Activated CD4-positive, alpha-beta T cell treated with anti-CD3 and anti-CD28 coated beads, Interleukin-2, amount 50 U/mL, for 4 hours (primary cell): ENCODE data around the gene CNTN4.
"Not testable (repeated sequence)": the region's sequence is repeated elsewhere in the genome, so short reads cannot be mapped to it uniquely, and the experiment has no call there.

Experiments used
- DNase-seq, 2 experiments: peaks; one replicate each; pipeline ENCODE4 v3.0.0-alpha.2; 2020

Gene CNTN4

GRCh38 chr3:2098398-2099027 lies at the start of gene CNTN4:
Gene CNTN4 (plus strand): TSS chr3:2098866.
- no peak for DNase-seq

GRCh38 chr3:2061360-2061759 lies 37.3 kb upstream of the CNTN4 start:
- DNase-seq, result no peak

DNA sequence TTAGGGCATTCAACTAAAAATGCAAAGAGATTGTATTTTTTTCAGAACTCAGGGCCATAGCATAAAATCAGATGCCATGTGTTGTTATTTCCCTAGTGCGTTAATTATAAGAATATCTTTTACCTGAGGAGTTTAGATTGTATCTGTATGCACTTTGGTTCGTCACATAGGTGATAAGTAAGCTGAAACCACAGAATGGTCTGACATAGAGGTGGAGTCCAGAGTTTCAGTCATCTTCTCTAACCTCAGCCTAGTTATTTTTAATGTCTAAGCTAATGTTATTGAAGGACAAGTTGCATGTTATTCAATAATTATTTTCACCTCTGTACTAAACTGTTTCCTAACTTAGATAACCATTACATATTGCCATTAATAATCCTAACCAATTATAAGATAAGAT lies 27.1 kb upstream of the CNTN4 start:
- DNase-seq, result no peak

DNA sequence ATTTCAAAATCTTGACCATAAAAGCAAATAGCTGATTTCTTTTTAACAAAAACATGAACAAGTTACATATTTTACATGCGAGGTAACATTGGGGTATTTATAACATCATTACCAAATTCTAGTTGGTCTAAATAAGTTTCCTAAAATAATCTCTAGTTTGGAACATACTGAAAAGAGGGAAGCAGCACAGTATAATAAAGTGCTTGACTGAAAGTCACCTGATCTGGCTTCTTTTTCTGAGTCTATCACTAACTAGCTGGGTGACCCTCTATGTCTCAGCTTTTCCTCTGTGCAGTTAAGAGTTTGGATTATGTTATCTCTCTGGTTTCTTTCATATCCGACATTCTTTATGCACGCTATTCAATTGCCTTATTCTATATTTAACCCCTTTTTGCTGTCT lies 19.8 kb upstream of the CNTN4 start:
- DNase-seq, result no peak

DNA sequence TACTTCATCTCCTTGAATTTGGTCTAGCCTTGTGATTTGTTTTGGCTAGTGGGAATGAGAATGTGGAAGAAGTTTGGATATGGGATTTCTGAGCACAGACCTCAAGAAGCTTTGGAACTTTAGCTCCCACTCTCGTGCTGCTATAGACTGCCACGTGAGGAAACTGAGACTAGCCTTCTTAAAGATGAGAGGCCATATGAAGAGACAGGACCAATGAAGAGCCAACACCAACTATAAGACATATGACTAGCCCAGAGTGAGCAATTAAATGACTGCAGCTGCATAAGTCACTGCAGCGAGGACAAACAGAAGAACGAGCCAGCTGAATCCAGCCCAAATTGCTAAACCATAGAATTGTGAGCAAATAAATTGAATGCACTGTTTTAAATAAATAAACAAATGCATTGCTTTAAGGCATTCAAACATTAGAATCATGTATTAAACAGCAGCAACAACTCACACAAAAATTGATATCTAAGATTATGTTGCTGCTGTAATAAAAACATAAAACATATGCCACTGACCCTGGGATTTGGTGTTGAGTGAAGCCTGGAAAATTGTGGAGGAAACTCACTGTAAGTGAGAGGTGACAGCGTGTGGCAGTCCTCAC lies 15.7 kb upstream of the CNTN4 start:
- no peak for DNase-seq

- DNase-seq, result not testable (repeated sequence)
Observed at GRCh38 chr3:2083558-2083957, 15.1 kb upstream of the CNTN4 start.

DNA sequence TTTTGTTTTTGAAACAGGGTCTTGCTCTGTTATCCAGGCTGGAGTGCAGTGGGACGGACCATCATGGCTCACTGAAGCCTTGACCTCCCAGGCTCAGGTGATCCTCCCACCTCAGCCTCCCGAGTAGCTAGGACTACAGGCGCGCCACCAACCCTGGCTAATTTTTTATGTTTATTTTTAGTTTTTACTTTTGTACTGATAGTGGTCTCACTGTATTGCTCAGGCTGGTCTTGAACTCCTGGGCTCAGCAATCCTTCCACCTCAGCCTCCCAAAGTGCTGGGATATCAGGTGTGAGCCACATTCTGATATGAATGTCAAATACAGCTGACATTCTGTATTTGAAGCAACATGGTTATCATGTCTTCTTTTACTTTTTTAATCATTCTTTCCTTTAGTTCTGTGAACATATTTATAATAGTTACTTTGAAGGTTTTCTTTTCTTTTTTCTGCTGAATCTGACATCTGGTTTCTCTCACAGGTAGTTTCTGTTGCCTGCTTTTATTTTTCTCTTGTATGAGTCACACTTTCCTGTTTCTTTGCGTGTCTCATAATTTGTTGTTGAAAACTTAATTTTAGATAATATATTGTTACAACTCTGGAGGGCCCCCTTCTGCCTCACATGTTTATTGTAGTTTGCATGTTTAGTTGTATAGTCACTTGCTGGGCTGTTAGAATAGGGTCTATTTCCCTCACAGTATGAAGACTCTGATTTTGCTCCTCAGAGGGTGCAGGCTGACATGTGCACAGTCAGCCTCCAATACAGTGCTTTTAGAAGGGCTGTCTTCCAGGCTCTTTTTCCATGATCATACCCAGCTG lies 8.4 kb upstream of the CNTN4 start:
- no peak for DNase-seq

- no peak for DNase-seq
Observed at GRCh38 chr3:2092758-2093157, 5.9 kb upstream of the CNTN4 start.

- DNase-seq, result no peak
Observed at GRCh38 chr3:2094941-2095340, 3.7 kb upstream of the CNTN4 start.

GRCh38 chr3:2096216-2096615 lies 2.5 kb upstream of the CNTN4 start:
- no peak for DNase-seq

DNA sequence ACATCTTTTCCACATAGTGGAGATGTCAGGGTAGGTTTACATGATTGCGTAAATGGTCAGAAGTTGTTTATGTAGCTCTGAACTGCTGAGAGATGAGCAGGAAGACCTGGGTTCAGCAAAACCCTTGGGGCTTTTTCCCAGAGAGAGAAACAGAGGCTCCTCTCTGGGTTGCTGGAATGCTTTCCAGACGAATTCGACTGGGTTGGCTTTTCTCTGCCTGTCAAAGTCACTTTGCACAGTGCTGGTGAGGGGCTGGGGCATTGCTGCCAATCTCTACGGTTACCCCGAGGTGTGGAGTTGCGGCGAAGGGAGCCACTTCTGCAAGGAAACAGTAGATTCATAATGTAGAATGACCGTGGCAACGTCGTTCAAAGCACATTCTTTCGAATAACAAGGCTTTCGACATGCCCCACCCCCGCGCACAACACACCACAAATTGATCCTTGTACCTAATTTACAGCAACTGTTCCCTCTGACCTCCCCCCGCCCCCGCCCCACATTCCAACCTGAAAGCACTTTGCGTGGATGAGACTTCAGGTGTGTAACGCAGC lies 950 bp upstream of the CNTN4 start:
- DNase-seq, result no peak

- DNase-seq, result no peak
Observed at GRCh38 chr3:2099028-2099671, 484 bp downstream of the CNTN4 start.

DNA sequence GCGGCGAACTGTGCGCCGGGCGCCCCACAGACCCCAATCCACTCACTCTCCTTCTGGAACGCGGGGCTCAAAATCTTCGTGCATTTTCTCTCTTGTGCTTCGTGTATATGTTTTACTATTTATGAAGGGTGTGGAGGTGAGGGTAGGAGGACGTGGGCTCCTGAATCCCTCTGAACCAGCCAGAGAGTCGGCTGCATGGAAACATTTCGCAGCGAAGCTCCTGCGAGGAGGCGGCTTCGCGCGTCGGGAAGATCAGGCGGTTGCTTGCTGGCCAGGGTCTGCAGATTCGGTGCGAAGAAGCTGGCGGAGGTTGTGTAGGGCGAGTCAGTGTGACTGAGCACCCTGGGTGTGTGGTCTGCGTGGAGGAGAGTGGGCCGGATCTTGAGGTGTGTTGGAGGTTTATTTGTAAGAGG lies 1.1 kb downstream of the CNTN4 start:
- no peak for DNase-seq

DNA sequence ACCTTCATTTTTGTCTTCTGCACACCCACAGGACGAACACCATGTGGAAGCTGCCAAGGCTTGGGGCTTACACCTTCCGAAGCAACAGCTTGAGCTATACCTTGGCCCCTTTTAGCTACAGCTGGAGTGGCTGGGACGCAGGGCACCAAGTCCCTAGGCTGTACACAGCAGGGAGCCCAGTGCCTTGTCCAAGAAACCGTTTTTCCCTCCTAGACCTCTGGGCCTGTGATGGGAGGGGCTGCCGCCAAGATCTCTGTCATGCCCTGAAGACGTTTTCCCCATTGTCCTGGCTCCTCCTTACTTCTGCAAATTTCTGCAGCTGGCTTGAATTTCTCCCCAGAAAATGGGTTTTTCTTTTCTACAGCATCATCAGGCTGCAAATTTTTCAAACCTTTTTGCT lies 7.8 kb downstream of the CNTN4 start:
- no peak for DNase-seq

- no peak for DNase-seq
Observed at GRCh38 chr3:2110597-2111117, 12.0 kb downstream of the CNTN4 start.

DNA sequence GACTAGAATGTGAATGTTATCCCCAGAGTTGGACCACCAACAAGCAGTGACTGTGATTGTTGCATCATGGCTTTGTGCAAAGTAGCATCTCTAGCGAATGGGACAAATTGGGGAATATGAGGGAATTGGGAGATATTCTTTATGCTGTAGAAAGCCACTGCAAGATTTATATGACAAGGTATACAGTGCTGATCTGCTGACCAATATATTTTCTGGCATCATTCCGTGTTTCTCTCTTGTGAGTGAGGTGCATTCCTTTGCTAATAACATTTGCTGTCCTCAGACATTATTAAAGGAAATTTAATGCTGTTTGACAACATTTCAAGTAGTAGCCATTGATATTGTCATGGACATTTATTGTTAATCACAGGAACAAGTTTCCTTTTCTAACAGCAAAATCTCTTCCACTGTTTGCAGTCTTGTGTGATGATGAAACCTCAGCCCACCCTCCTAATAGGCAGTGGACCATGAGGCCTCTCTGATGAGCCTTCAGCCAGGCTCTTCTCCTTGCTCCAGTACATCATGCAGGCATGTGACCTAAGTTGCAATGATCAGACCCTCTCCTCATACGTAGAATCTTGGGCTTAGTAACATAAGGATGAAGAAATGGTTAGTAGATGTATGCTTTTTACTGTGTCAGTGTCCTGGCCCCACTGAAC lies 16.1 kb downstream of the CNTN4 start:
- DNase-seq, result no peak

- no peak for DNase-seq
Observed at GRCh38 chr3:2130726-2131125, 32.1 kb downstream of the CNTN4 start.

- DNase-seq, result no peak
Observed at GRCh38 chr3:2133146-2133545, 34.5 kb downstream of the CNTN4 start.

DNA sequence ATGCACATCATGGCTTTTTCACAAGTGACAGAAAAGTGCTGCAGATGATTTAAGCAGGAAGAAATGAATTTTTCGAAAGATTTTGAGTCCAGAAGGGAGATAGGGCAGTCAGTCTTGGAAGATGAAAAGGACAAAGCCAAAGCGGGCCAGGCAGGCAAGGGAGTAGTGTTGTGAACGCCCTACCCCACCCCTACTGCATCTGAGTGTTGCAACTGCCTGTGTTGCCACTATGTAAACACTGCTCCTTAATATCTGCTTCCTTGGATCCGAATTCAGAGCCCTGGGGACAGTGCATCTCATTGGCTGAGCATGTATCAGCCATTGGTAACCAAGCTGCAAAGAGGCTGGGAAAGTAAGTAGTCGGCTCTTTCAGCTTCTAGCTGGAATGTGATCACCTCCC lies 39.0 kb downstream of the CNTN4 start:
- DNase-seq, result no peak

DNA sequence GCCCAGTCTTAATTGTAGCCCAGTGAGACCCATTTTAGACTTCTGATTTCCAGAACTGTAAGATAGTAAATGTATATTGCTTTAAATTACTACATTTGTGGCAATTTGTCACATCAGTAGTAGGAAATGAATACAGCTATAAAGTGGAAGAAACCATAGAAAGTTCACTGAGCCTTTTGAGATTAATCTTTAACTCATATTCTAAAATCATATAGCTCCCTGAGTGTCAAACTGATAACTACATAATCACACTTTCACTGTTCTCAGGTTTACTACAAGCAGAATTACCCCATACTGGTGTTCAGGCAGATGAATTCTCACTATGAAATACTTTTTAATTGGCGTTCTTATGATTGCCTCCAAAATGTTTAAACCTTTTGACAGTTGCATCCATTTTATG lies 42.8 kb downstream of the CNTN4 start:
- DNase-seq, result no peak

DNA sequence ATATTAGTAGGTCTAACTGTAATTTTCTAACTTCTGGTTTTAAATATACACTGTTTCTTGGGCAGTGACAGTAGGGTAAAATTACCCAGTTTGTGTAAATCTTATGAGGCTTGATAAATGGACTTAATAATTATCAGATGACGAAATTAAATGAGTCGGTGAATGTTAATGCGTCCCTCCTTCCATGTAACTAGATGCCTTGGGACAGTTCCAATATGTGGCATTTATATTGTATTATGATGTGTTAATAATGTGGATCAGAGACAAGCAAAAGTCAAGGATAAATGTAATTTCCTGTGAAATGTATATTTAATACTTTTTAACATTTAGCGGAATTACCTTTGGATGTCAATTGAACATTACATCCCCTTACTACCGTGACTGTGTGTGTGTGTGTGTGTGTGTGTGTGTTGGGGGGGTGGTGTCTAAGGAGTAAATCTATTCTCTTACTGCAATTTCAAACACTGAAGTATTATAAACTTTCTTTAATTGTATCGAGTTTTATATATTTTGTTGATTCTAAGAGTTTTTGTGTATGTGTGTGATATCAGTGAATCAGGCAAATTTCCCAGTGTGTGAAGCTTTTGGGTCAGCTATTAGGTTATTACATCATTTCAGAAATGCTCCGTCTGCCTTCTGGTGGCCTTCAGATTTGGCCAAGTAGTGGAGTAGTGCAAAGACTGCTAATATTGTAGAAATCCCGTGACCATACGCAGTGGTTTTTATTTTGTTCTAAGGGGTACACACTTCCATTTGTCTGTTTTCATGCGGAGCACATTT lies 50.1 kb downstream of the CNTN4 start:
- DNase-seq, result no peak

- DNase-seq, result no peak
Observed at GRCh38 chr3:2153053-2153452, 54.4 kb downstream of the CNTN4 start.
